A549 (cell line): ENCODE data around the gene ATP8A2.

Source experiments
- CHD2 ChIP-seq: fragments of 150-350 bp; IDR thresholded peaks from 2 replicates; pipeline ENCODE4 v1.6.1; 2014; ENCODE audit warnings: low read length; ENCODE audit not compliant: partially characterized antibody
- CTCF ChIP-seq: fragments of >200 bp; sonication (Bioruptor Twin); formaldehyde crosslinking; IDR thresholded peaks from 3 replicates; pipeline ENCODE4 v1.5.1; 2016
- HDAC2 ChIP-seq: fragments of 200-600 bp; sonication (generic); IDR thresholded peaks from 2 replicates; pipeline ENCODE4 v1.6.1; 2016
- MAX ChIP-seq: IDR thresholded peaks from 2 replicates; pipeline ENCODE4 v1.6.1; 2012
- POLR2A ChIP-seq: IDR thresholded peaks from 2 replicates; pipeline ENCODE4 v1.6.1; 2012; ENCODE audit warnings: mild to moderate bottlenecking, low read length
- SMC3 ChIP-seq: fragments of >200 bp; sonication (Bioruptor Twin); formaldehyde crosslinking; IDR thresholded peaks from 3 replicates; pipeline ENCODE4 v1.6.1; 2018; ENCODE audit warnings: inconsistent platforms
- TP53 ChIP-seq: fragments of 250-450 bp; sonication (Bioruptor Pico); IDR thresholded peaks from 2 replicates; pipeline ENCODE4 v1.5.0; 2021; ENCODE audit warnings: mild to moderate bottlenecking, moderate library complexity

- TF ChIP-seq TP53 (CRISPR knock-in tag) (no peak), SMC3 (no peak), CTCF (no peak), HDAC2 (no peak), POLR2A (no peak), CHD2 (no peak), MAX (no peak)
These were observed 492.3 kb downstream of the ATP8A2 start for GRCh38 chr13:25864116-25864515.
